Measurements from ENCODE around the gene ERC2.

GRCh38 chr3:56295161-56295560, 173.1 kb downstream of the ERC2 start:
- TF ChIP-seq CTCF (IDR thresholded peaks at IDR 0.05) (no peak), ZFX (IDR thresholded peaks at IDR 0.05; ENCODE audit: borderline replicate concordance) (no peak)

All from 22Rv1 (cell line).